Peyer's patch (tissue), 4 donors: ENCODE data around the gene ADARB1.

ENCODE experiments used
- POLR2A ChIP-seq, 2 donors: fragments of 450-650 bp; IDR thresholded peaks; one replicate each; pipeline ENCODE4 v1.5.1; 2017; ENCODE audit warnings: antibody characterized with exemption in 2 of 2, mild to moderate bottlenecking in 2 of 2, moderate library complexity in 2 of 2
- TF ChIP-seq, protein P1 (sequence below), 6 experiments: fragments of 450-650 bp in 4 of 6; fragments of 200-600 bp in 2 of 6; sonication (generic) in 1 of 6; IDR thresholded peaks; one replicate each; pipeline ENCODE4 v1.5.1; 2017 to 2019; ENCODE audit warnings: antibody characterized with exemption in 6 of 6, mild to moderate bottlenecking in 3 of 6, moderate library complexity in 1 of 6

- no peak for TF ChIP-seq POLR2A (IDR thresholded peaks at IDR 0.05)
- TF ChIP-seq, protein P1, sequence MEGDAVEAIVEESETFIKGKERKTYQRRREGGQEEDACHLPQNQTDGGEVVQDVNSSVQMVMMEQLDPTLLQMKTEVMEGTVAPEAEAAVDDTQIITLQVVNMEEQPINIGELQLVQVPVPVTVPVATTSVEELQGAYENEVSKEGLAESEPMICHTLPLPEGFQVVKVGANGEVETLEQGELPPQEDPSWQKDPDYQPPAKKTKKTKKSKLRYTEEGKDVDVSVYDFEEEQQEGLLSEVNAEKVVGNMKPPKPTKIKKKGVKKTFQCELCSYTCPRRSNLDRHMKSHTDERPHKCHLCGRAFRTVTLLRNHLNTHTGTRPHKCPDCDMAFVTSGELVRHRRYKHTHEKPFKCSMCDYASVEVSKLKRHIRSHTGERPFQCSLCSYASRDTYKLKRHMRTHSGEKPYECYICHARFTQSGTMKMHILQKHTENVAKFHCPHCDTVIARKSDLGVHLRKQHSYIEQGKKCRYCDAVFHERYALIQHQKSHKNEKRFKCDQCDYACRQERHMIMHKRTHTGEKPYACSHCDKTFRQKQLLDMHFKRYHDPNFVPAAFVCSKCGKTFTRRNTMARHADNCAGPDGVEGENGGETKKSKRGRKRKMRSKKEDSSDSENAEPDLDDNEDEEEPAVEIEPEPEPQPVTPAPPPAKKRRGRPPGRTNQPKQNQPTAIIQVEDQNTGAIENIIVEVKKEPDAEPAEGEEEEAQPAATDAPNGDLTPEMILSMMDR (IDR thresholded peaks at IDR 0.05): no peak
Measured at GRCh38 chr21:45042664-45043161, 31.7 kb upstream of the ADARB1 start.
